ENCODE measurements around the gene SLC24A2. TPM values are rescaled to one million over a fixed set of nuclear protein-coding genes. Genes with fewer than 3 reads are reported as not detected.

The SLC24A2 gene
- polyA plus RNA-seq, 1 donor (not counting 4 experiments of a cell fraction or from before 2014, with no cell fraction given) = not detected

DNA sequence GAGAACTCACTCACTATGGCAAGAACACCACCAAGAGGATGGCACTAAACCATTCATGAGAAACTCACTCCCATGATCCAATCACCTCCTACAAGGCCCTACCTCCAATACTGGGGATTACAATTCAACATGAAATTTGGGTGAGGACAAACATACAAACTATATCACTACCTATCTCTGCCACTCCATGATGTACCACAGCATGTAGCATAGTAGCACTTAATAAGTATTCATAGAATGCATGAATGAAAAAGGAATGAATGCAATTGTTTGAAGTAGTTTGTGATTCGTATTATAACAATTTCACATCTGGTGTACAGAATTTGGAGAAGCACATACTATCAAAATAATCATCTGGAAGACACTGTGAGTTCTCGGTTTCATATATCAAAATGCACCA, 27.9 kb upstream of the SLC24A2 start:
- FAIRE-seq = no peak
- Histone ChIP-seq H3K36me3 (ENCODE audit: control insufficient read depth in 2 of 2, extremely low read depth in 1 of 2, insufficient read depth in 2 of 2, low read length in 2 of 2) (no peaks in the 10 kb centered on the region), H3K79me2 (ENCODE audit: control insufficient read depth, insufficient read depth, low read length) (no peaks in the 10 kb centered on the region), H2AFZ (ENCODE audit: control insufficient read depth, low read length) (no peak overlapping the region), H3K4me3 (ENCODE audit: control insufficient read depth in 2 of 3, extremely low read depth in 1 of 3, insufficient read depth in 2 of 3, low read depth in 1 of 3, low read length in 3 of 3) (no peak overlapping the region), H3K4me2 (ENCODE audit: control insufficient read depth, extremely low read depth, insufficient read depth, low read depth, low read length) (no peak overlapping the region), H3K9me1 (ENCODE audit: control insufficient read depth, extremely low read depth, insufficient read depth, low read length) (no peaks in the 10 kb centered on the region), H4K20me1 (ENCODE audit: control insufficient read depth, extremely low read depth, insufficient read depth, low read length) (no peaks in the 10 kb centered on the region), H3K27me3 (ENCODE audit: control insufficient read depth, extremely low read depth, insufficient read depth, low read length) (no peaks in the 10 kb centered on the region), H3K27ac (ENCODE audit: control insufficient read depth, insufficient read depth, low read length) (no peak overlapping the region), H3K4me1 (ENCODE audit: control insufficient read depth, extremely low read depth, insufficient read depth, low read length) (no peaks in the 10 kb centered on the region), H3K9ac (ENCODE audit: control insufficient read depth, extremely low read depth, insufficient read depth, low read length) (no peak overlapping the region), H3K9me3 (ENCODE audit: control insufficient read depth, low read depth, low read length) (no peaks in the 10 kb centered on the region)
- dilution Hi-C loops (cut with MboI; ENCODE audit: extremely low pct_ligation_motif_present, low sequenced_read_pairs) = no loop called here
- DNase-seq (ENCODE audit: low read depth, low spot score) = no peak
- no peak for TF ChIP-seq EZH2 (IDR thresholded peaks at IDR 0.05; ENCODE audit: low read length)
- TF ChIP-seq, protein P1, sequence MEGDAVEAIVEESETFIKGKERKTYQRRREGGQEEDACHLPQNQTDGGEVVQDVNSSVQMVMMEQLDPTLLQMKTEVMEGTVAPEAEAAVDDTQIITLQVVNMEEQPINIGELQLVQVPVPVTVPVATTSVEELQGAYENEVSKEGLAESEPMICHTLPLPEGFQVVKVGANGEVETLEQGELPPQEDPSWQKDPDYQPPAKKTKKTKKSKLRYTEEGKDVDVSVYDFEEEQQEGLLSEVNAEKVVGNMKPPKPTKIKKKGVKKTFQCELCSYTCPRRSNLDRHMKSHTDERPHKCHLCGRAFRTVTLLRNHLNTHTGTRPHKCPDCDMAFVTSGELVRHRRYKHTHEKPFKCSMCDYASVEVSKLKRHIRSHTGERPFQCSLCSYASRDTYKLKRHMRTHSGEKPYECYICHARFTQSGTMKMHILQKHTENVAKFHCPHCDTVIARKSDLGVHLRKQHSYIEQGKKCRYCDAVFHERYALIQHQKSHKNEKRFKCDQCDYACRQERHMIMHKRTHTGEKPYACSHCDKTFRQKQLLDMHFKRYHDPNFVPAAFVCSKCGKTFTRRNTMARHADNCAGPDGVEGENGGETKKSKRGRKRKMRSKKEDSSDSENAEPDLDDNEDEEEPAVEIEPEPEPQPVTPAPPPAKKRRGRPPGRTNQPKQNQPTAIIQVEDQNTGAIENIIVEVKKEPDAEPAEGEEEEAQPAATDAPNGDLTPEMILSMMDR (optimal IDR thresholded peaks at IDR 0.05 in 1 of 3, IDR thresholded peaks at IDR 0.05 in 1 of 3, conservative IDR thresholded peaks at IDR 0.05 in 1 of 3; ENCODE audit: extremely low read depth in 1 of 3, insufficient read depth in 2 of 3, low read length in 3 of 3) = no peak

- Histone ChIP-seq H2AFZ (ENCODE audit: control insufficient read depth, low read length) (no peak overlapping the region), H3K9me1 (ENCODE audit: control insufficient read depth, extremely low read depth, insufficient read depth, low read length) (no peaks in the 10 kb centered on the region), H4K20me1 (ENCODE audit: control insufficient read depth, extremely low read depth, insufficient read depth, low read length) (no peaks in the 10 kb centered on the region), H3K4me2 (ENCODE audit: control insufficient read depth, extremely low read depth, insufficient read depth, low read depth, low read length) (no peak overlapping the region), H3K27ac (ENCODE audit: control insufficient read depth, insufficient read depth, low read length) (no peak overlapping the region), H3K4me1 (ENCODE audit: control insufficient read depth, extremely low read depth, insufficient read depth, low read length) (no peaks in the 10 kb centered on the region), H3K36me3 (ENCODE audit: control insufficient read depth in 2 of 2, extremely low read depth in 1 of 2, insufficient read depth in 2 of 2, low read length in 2 of 2) (no peaks in the 10 kb centered on the region), H3K27me3 (ENCODE audit: control insufficient read depth, extremely low read depth, insufficient read depth, low read length) (peaks cover 3% of the 10 kb centered on the region), H3K9me3 (ENCODE audit: control insufficient read depth, low read depth, low read length) (no peaks in the 10 kb centered on the region), H3K4me3 (ENCODE audit: control insufficient read depth in 2 of 3, extremely low read depth in 1 of 3, insufficient read depth in 2 of 3, low read depth in 1 of 3, low read length in 3 of 3) (no peak overlapping the region), H3K9ac (ENCODE audit: control insufficient read depth, extremely low read depth, insufficient read depth, low read length) (no peak overlapping the region), H3K79me2 (ENCODE audit: control insufficient read depth, insufficient read depth, low read length) (no peaks in the 10 kb centered on the region)
- FAIRE-seq (no peak), DNase-seq (ENCODE audit: low read depth, low spot score) (no peak)
- dilution Hi-C loops (cut with MboI; ENCODE audit: extremely low pct_ligation_motif_present, low sequenced_read_pairs) = no loop called here
- TF ChIP-seq EZH2 (IDR thresholded peaks at IDR 0.05; ENCODE audit: low read length) = no peak
- TF ChIP-seq, protein P1 (optimal IDR thresholded peaks at IDR 0.05 in 1 of 3, IDR thresholded peaks at IDR 0.05 in 1 of 3, conservative IDR thresholded peaks at IDR 0.05 in 1 of 3; ENCODE audit: extremely low read depth in 1 of 3, insufficient read depth in 2 of 3, low read length in 3 of 3) = no peak
Observed at GRCh38 chr9:19812194-19812593, 23.4 kb upstream of the SLC24A2 start.

All from keratinocyte (primary cell).